GM10248 (cell line): Measurements from ENCODE around the gene KRT35.

ENCODE experiments used
- CTCF ChIA-PET: fragments of 300-600 bp; sonication (Branson Sonifier 250); formaldehyde crosslinking; extraction: SDS; loops from one replicate; lab custom pipeline; 2021; ENCODE audit warnings: antibody characterized with exemption; lab: Yijun Ruan, JAX
- POLR2A ChIA-PET: fragments of 350-650 bp; sonication (Branson Sonifier 250); formaldehyde crosslinking; extraction: SDS; loops from one replicate; lab custom pipeline; 2020; ENCODE audit warnings: antibody characterized with exemption; lab: Yijun Ruan, JAX
- DNase-seq: peaks from one replicate; pipeline ENCODE4 v3.0.0; 2012; ENCODE audit errors: extremely low spot score
- CTCF ChIP-seq: IDR thresholded peaks from 2 replicates; pipeline ENCODE4 v1.5.1; 2012; ENCODE audit warnings: mild to moderate bottlenecking, low read depth; ENCODE audit errors: extremely low read depth, missing control alignments, control extremely low read depth

KRT35 gene

GRCh38 chr17:41484920-41485904 is 4.3 kb upstream of the KRT35 start:
- ChIA-PET POLR2A (no interaction called here), CTCF (interaction anchor here (0.8 to 1.1 kb wide), 2 partner anchors 11 to 164 kb away, joined by 3 to 4 read pairs; no protein-coding TSS in a partner anchor)
- DNase-seq: no peak
- TF ChIP-seq CTCF: no peak

- ChIA-PET POLR2A (no interaction called here), CTCF (interaction anchor here (1.1 to 1.2 kb wide), 2 partner anchors 8 to 165 kb away, joined by 4 read pairs; no protein-coding TSS in a partner anchor)
- DNase-seq: no peak
- no peak for TF ChIP-seq CTCF
These were observed 3.3 kb upstream of the KRT35 start for GRCh38 chr17:41483991-41484826.

- ChIA-PET POLR2A (no interaction called here), CTCF (interaction anchor here (1.2 kb wide), 1 partner anchor 9 kb away, joined by 4 read pairs; no protein-coding TSS in a partner anchor)
- DNase-seq: no peak
- no peak for TF ChIP-seq CTCF
These were observed 2.6 kb upstream of the KRT35 start for GRCh38 chr17:41483531-41483930.

GRCh38 chr17:41480581-41480980 is 370 bp downstream of the KRT35 start:
- CTCF ChIA-PET: no interaction called here
- no peak for TF ChIP-seq CTCF
- DNase-seq: no peak
- POLR2A ChIA-PET: no interaction called here

GRCh38 chr17:41480136-41480535 is 815 bp downstream of the KRT35 start:
- TF ChIP-seq CTCF: no peak

GRCh38 chr17:41478237-41478636 is 2.7 kb downstream of the KRT35 start:
- no peak for DNase-seq
- TF ChIP-seq CTCF: no peak
- ChIA-PET POLR2A (no interaction called here), CTCF (interaction anchor here (0.8 to 1.7 kb wide), 5 partner anchors 9 to 170 kb away, joined by 3 to 5 read pairs (median 3); partner anchors contain the start of genes KRT32 and KRT36)

More at GRCh38 chr17:41480136-41480535, 815 bp downstream of the KRT35 start:
- peak; percentile 40 for DNase-seq
- CTCF ChIA-PET: no interaction called here
- POLR2A ChIA-PET: no interaction called here
